Keratinocyte (primary cell): ENCODE measurements around the gene INO80D. TPM values are rescaled to one million over a fixed set of nuclear protein-coding genes. Genes with fewer than 3 reads are reported as not detected.

Experiments used
- DNase-seq: peaks from one replicate; pipeline ENCODE4 v3.0.0-alpha.2; 2011; ENCODE audit warnings: low read depth, missing footprints, low spot score
- FAIRE-seq: peaks from 2 replicates; lab custom pipeline; 2011; peaks lifted over from hg19 to GRCh38; lab: Jason Lieb, UNC
- H2AFZ ChIP-seq: 2 replicates; pipeline ENCODE4 v1.6.0; 2012; ENCODE audit warnings: low read length, control low read depth, inconsistent platforms; ENCODE audit not compliant: control insufficient read depth
- H3K27ac ChIP-seq: 2 replicates; pipeline ENCODE4 v1.5.1; 2011; ENCODE audit warnings: low read length; ENCODE audit not compliant: control insufficient read depth, insufficient read depth
- H3K27me3 ChIP-seq: 3 replicates; pipeline ENCODE4 v1.6.0; 2011; ENCODE audit warnings: low read length; ENCODE audit not compliant: control insufficient read depth, insufficient read depth; ENCODE audit errors: extremely low read depth
- H3K36me3 ChIP-seq, 2 experiments: 2 replicates in 1 of 2; 3 replicates in 1 of 2; pipeline ENCODE4 v1.5.1; 2011; ENCODE audit warnings: low read length in 2 of 2, mild to moderate bottlenecking in 1 of 2; ENCODE audit not compliant: control insufficient read depth in 2 of 2, insufficient read depth in 2 of 2; ENCODE audit errors: extremely low read depth in 1 of 2
- H3K4me1 ChIP-seq: 3 replicates; pipeline ENCODE4 v1.5.1; 2011; ENCODE audit warnings: low read length; ENCODE audit not compliant: control insufficient read depth, insufficient read depth; ENCODE audit errors: extremely low read depth
- H3K4me2 ChIP-seq: 3 replicates; pipeline ENCODE4 v1.6.0; 2011; ENCODE audit warnings: low read depth, low read length; ENCODE audit not compliant: control insufficient read depth, insufficient read depth; ENCODE audit errors: extremely low read depth
- H3K4me3 ChIP-seq, 3 experiments: fragments of 200-600 bp in 1 of 3; sonication (generic) in 1 of 3; 2 replicates in 2 of 3; 3 replicates in 1 of 3; pipeline ENCODE4 v1.5.1; 2011 to 2016; ENCODE audit warnings: low read length in 3 of 3, mild to moderate bottlenecking in 3 of 3, control low read depth in 2 of 3, inconsistent platforms in 1 of 3, low read depth in 1 of 3, mixed read lengths in 1 of 3, mixed run types in 1 of 3, moderate library complexity in 1 of 3; ENCODE audit not compliant: control insufficient read depth in 2 of 3, insufficient read depth in 2 of 3; ENCODE audit errors: extremely low read depth in 1 of 3
- H3K79me2 ChIP-seq: 2 replicates; pipeline ENCODE4 v1.6.0; 2012; ENCODE audit warnings: low read length; ENCODE audit not compliant: control insufficient read depth, insufficient read depth
- H3K9ac ChIP-seq: 3 replicates; pipeline ENCODE4 v1.6.0; 2011; ENCODE audit warnings: low read length; ENCODE audit not compliant: control insufficient read depth, insufficient read depth; ENCODE audit errors: extremely low read depth
- H3K9me1 ChIP-seq: 3 replicates; pipeline ENCODE4 v1.6.0; 2011; ENCODE audit warnings: low read length; ENCODE audit not compliant: control insufficient read depth, insufficient read depth; ENCODE audit errors: extremely low read depth
- H3K9me3 ChIP-seq: 2 replicates; pipeline ENCODE4 v1.5.1; 2012; ENCODE audit warnings: low read depth, low read length; ENCODE audit not compliant: control insufficient read depth
- H4K20me1 ChIP-seq: 3 replicates; pipeline ENCODE4 v1.6.0; 2011; ENCODE audit warnings: low read length; ENCODE audit not compliant: control insufficient read depth, insufficient read depth; ENCODE audit errors: extremely low read depth
- EZH2 ChIP-seq: IDR thresholded peaks from one replicate; pipeline ENCODE4 v1.6.1; 2012; ENCODE audit warnings: inconsistent platforms, mild to moderate bottlenecking, low read length, moderate library complexity
- dilution Hi-C: fragments of 300-500 bp; cut with MboI; formaldehyde crosslinking; loops from one replicate; pipeline ENCODE4 v1.7.0; 2020; ENCODE audit warnings: low sequenced_read_pairs; ENCODE audit not compliant: extremely low pct_ligation_motif_present
- polyA plus RNA-seq, 5 experiments: library from polyadenylated mRNA; depleted of rRNA in 3 of 5; stranded (reverse) in 3 of 5; stranded (forward) in 1 of 5; unstranded in 1 of 5; fragments of >200 nt; gene quantifications; 1 replicate in 1 of 5; 2 replicates in 3 of 5; 3 replicates in 1 of 5; pipeline versions ENCODE4 v1.2.1 to v1.2.3, GENCODE V29; 2011 to 2012; ENCODE audit warnings: missing spikeins in 2 of 5, low read depth in 1 of 5, low replicate concordance in 1 of 5
- TF ChIP-seq, protein P1 (sequence below), 3 experiments: IDR thresholded peaks in 1 of 3; conservative IDR thresholded peaks in 1 of 3; optimal IDR thresholded peaks in 1 of 3; 2 replicates in 2 of 3; 3 replicates in 1 of 3; pipeline versions ENCODE3 to v1.5.1; 2011; ENCODE audit warnings: low read length in 3 of 3, mild to moderate bottlenecking in 3 of 3, moderate library complexity in 2 of 3, control low read depth in 1 of 3, inconsistent platforms in 1 of 3; ENCODE audit not compliant: insufficient read depth in 2 of 3; ENCODE audit errors: extremely low read depth in 1 of 3

The INO80D gene
- polyA plus RNA-seq, 1 donor (not counting 4 experiments of a cell fraction or from before 2014, with no cell fraction given), result 4.1 TPM

- H4K20me1 ChIP-seq, result no peaks in the 10 kb centered on the region
- dilution Hi-C loops, result no loop called here
- FAIRE-seq, result no peak
These were observed 10.9 kb downstream of the INO80D start for GRCh38 chr2:206075113-206075512.

GRCh38 chr2:206071807-206072206, 14.2 kb downstream of the INO80D start:
- no peak overlapping the region for H2AFZ ChIP-seq
- H3K9me1 ChIP-seq, result no peaks in the 10 kb centered on the region
- no peak overlapping the region for H3K27ac ChIP-seq
- H3K79me2 ChIP-seq, result peaks cover 74% of the 10 kb centered on the region
- H3K9me3 ChIP-seq, result no peaks in the 10 kb centered on the region
- no peak for DNase-seq
- no peak overlapping the region for H3K9ac ChIP-seq
- no peaks in the 10 kb centered on the region for H3K4me1 ChIP-seq
- no peaks in the 10 kb centered on the region for H3K27me3 ChIP-seq
- no peak for FAIRE-seq
- no peak overlapping the region for H3K4me3 ChIP-seq
- dilution Hi-C loops, result no loop called here
- H4K20me1 ChIP-seq, result no peaks in the 10 kb centered on the region
- TF ChIP-seq, protein P1, sequence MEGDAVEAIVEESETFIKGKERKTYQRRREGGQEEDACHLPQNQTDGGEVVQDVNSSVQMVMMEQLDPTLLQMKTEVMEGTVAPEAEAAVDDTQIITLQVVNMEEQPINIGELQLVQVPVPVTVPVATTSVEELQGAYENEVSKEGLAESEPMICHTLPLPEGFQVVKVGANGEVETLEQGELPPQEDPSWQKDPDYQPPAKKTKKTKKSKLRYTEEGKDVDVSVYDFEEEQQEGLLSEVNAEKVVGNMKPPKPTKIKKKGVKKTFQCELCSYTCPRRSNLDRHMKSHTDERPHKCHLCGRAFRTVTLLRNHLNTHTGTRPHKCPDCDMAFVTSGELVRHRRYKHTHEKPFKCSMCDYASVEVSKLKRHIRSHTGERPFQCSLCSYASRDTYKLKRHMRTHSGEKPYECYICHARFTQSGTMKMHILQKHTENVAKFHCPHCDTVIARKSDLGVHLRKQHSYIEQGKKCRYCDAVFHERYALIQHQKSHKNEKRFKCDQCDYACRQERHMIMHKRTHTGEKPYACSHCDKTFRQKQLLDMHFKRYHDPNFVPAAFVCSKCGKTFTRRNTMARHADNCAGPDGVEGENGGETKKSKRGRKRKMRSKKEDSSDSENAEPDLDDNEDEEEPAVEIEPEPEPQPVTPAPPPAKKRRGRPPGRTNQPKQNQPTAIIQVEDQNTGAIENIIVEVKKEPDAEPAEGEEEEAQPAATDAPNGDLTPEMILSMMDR (optimal IDR thresholded peaks at IDR 0.05 in 1 of 3, IDR thresholded peaks at IDR 0.05 in 1 of 3, conservative IDR thresholded peaks at IDR 0.05 in 1 of 3; ENCODE audit: extremely low read depth in 1 of 3, insufficient read depth in 2 of 3, low read length in 3 of 3), result no peak
- H3K4me2 ChIP-seq, result no peak overlapping the region
- no peaks in the 10 kb centered on the region for H3K36me3 ChIP-seq

More at GRCh38 chr2:206075113-206075512, 10.9 kb downstream of the INO80D start:
- H3K9me3 ChIP-seq, result no peaks in the 10 kb centered on the region
- H3K27ac ChIP-seq, result no peak overlapping the region
- no peak overlapping the region for H3K4me3 ChIP-seq
- peaks cover 74% of the 10 kb centered on the region for H3K79me2 ChIP-seq
- no peak overlapping the region for H2AFZ ChIP-seq
- no peaks in the 10 kb centered on the region for H3K36me3 ChIP-seq
- TF ChIP-seq, protein P1 (optimal IDR thresholded peaks at IDR 0.05 in 1 of 3, IDR thresholded peaks at IDR 0.05 in 1 of 3, conservative IDR thresholded peaks at IDR 0.05 in 1 of 3; ENCODE audit: extremely low read depth in 1 of 3, insufficient read depth in 2 of 3, low read length in 3 of 3), result no peak
- no peak for TF ChIP-seq EZH2
- no peaks in the 10 kb centered on the region for H3K27me3 ChIP-seq
- H3K9me1 ChIP-seq, result no peaks in the 10 kb centered on the region
- no peak overlapping the region for H3K4me2 ChIP-seq
- H3K4me1 ChIP-seq, result no peaks in the 10 kb centered on the region
- no peak overlapping the region for H3K9ac ChIP-seq
- no peak for DNase-seq
